Superior temporal gyrus (tissue), 1 donor: Measurements from ENCODE around the gene APOA5.
"Not testable (repeated sequence)": the region's sequence is repeated elsewhere in the genome, so short reads cannot be mapped to it uniquely, and the experiment has no call there.

ENCODE experiments used
- DNase-seq: peaks from one replicate; pipeline ENCODE4 v3.0.0-alpha.2; 2016; ENCODE audit errors: extremely low spot score

APOA5 gene

GRCh38 chr11:116828632-116829524 is 37.2 kb upstream of the APOA5 start:
- DNase-seq: no peak

GRCh38 chr11:116827461-116827860 is 35.8 kb upstream of the APOA5 start:
- DNase-seq: no peak

GRCh38 chr11:116826751-116827431 is 35.2 kb upstream of the APOA5 start:
- no peak for DNase-seq

DNA sequence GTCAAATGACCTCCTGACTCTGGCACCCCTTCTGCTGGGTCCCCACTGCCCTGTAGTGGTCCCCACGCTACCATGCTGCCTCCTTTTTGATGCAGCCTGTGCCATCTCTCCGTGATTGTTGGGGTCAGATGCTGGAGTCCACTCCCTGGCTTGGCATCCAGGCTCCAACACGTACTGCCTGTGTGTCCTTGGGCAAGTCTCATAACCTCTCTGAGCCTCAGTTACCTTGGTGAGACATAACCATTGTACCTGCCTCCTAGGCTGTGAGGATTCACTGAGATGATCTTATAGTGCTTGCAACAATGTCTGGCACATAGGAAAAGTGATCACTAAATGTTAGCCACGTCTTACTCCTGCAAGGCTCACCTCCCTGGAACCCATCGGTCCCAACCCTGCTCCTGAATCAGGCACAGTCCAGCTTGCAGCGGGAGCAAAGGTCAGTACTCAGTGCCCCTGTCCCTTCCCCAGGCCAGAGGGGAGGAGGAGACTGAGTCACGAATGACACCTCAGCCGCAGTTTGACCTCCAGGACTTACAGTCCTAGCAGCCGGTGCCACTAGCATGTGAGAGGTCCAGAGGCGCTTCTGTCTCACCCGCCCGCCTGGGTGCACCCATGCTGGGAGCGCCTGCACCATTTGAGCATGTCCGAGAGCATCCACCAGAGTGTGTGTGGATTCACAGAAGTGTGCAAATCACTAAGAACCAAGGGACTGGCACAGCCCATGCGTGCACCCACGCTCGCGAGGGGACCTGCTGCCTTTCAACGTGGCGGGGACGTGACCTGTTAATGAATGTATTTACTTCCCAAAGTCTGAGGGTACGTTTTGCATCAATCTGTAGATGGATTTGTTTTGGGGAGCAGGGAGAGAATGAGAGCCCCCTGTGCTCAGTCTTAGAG is 34.4 kb upstream of the APOA5 start:
- no peak for DNase-seq

GRCh38 chr11:116825434-116825833 is 33.8 kb upstream of the APOA5 start:
- no peak for DNase-seq

DNA sequence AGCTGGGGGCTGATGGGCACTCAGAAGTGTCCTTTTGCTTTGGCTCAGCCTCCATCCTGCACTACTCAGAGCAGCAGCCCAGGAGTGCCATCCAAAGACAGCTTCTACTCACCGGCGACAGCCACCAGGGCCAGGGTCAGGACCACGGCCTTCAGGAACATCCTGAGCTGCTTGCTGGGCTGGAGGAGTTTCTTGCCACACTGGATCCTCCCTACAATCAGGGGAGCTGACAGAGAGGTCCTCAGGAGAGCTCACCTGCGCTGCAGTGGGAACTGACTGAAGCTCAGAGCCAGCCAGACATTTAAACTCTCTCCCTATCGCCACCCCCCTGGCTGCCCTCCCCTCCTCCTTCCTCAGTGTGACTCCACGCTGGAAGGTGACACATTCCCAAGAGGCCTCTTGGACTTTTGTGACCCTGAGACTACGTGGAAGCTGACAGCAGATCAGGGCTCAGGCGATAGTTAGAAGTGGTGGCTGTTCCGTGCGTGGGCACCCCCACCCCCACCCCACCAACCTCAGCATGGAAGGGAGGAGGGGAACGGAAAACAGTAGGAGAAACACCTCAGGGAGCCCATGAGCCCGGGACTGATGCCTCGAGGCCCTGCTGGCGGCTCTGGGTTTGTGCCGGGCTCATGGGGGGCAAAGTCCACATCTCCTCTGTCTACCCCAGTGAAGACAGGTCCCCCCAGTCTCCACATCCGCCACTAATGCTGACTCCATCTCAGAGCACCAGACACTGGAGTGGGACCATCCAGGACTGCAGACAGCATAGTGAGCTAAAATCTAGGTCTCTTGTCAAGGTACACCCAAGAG is 31.6 kb upstream of the APOA5 start, which contains the start of gene APOA4:
TSS of gene APOA4 (minus strand) at position 274 of the 813 bp plus-strand sequence. CDS start at position 161, 113 bp downstream.
- no peak for DNase-seq

DNA sequence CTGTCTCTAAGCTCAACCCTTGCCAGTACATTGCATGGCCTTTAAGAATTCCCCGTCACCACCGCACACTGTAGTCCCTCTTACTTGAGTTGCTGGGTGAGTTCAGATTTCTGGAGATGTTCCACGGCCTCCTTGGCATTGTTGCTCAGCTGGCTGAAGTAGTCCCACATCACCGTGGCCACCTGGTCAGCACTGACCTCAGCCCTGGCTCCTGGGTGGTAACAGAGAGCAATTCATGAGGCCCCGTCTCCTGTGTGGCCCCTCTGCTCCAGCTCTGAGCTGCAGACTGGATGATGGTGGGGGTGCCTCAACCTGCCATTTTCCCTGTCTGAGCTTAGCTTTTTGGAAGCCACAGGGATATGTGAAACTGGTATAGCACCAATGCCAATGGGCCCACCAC is 30.9 kb upstream of the APOA5 start:
- DNase-seq: no peak

- DNase-seq: no peak
Measured at GRCh38 chr11:116821050-116821918, 29.6 kb upstream of the APOA5 start.

DNA sequence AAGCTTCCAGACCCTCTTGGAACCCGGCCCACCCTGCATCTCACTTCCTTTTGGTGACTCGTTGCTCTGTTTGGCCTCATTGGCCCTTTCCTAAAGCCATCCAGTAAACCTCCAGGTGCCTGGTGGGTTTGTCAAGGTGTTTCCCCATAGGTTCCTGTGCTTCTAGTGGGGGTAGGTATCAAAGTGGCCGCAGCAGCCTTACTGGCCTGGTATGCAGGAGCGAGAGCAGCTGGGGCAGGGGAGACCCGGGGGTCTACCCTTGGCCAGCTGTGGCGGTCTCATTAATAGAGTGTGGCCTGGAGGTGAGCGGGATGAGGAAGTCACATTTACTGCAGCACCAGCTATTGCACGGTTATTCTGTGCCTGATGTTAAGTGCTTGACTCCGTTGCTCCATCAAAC is 27.4 kb upstream of the APOA5 start:
- no peak for DNase-seq

GRCh38 chr11:116814502-116814901 is 22.8 kb upstream of the APOA5 start:
- no peak for DNase-seq

DNA sequence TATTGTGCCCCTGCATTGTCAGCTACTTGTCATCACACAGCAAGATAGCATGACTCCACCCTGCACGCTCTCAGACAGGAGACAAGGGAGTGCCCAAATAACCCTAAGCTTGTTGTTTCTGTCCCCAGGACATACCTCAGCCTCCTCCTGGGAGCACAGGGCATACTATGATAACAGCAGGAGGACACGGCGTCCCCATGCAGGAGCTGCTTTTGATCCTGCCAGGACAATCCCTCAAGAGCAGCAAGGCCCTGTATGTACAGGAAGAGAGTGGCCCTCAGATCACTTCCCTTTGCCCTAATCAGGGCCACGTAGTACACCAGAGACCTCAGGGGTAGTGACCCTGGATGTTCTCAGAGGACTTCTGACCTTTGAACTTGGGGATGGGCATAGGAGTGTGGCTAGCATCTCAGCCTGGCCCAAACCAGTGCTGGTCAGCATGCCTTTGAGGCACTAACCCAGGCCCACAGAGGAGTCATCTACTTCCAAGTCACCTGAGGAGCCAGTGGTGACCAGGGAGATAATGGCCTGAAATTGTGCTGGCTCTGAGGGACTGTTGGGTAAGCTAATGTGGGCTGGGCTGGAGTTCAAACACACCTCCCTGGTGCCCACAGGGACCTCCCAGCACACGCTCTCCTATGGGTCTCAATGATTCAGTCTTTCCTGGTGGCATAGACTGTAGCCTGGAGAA is 22.2 kb upstream of the APOA5 start:
- no peak for DNase-seq

GRCh38 chr11:116813170-116813569 is 21.5 kb upstream of the APOA5 start:
- DNase-seq: no peak

- no peak for DNase-seq
Measured at GRCh38 chr11:116812109-116812508, 20.4 kb upstream of the APOA5 start.

GRCh38 chr11:116811194-116811593 is 19.5 kb upstream of the APOA5 start:
- no peak for DNase-seq

GRCh38 chr11:116808262-116809175 is 16.8 kb upstream of the APOA5 start:
- no peak for DNase-seq

DNA sequence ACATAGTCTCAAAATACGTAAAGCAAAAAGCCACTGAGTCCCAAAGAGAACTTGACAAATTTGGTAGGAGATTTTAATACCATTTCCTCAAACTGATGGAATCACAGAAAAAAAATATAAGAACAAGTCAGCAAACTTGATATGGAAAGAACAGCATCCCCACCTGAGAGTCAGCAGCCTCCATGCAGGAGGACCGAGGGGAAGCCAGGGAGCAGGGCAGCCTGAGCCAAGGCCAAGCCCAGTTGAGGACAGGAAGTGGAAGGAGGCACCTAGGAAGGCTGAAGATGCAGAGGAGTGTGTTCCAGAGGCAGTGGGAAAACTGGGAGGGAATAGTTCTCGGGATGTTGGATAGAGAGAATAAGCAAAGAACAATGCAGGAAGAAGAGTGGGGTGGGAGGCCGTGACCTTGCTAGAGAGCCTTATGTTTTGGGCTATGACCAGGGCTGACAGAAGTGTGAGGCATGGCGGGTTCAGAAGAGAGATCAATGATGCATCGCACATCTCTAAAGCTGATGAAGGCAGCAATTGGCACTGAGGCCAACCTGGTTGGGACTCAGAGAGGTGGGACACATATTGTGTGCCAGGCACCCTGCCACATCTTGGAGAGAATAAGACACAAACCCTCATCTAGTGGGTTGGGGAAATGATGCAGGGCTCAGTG is 16.1 kb upstream of the APOA5 start:
- DNase-seq: no peak

- DNase-seq: no peak
Measured at GRCh38 chr11:116804001-116804400, 12.3 kb upstream of the APOA5 start.

GRCh38 chr11:116801662-116802061 is 10.0 kb upstream of the APOA5 start:
- not testable (repeated sequence) for DNase-seq
